HG03571 (cell line): ENCODE measurements around the gene RABAC1.

ENCODE experiments used
- ATAC-seq: cut with Tn5 transposase; IDR thresholded peaks from one replicate; pipeline ENCODE4 v1.9.1; 2021; ENCODE audit not compliant: unreplicated experiment

The RABAC1 gene

DNA sequence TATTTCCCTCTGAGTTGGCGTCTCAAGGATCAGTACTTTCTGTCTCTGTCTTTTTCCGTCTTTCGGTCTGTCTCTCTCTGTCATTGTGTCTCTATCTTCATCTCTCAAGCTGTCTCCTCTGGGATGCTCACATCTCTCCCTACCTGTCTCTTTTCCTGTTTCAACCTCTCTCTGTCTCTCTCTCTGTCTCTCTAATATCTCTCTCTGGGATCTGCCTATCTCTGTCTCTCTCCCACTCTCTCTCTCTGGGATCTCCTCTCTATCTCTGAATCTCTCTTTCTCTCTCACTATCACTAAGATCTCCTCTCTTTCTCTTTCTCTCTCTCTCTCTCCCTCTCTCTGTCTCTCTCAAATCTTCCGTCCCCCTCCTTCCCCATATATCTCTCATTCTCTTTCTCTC lies 30.9 kb upstream of the RABAC1 start:
- no peak for ATAC-seq

DNA sequence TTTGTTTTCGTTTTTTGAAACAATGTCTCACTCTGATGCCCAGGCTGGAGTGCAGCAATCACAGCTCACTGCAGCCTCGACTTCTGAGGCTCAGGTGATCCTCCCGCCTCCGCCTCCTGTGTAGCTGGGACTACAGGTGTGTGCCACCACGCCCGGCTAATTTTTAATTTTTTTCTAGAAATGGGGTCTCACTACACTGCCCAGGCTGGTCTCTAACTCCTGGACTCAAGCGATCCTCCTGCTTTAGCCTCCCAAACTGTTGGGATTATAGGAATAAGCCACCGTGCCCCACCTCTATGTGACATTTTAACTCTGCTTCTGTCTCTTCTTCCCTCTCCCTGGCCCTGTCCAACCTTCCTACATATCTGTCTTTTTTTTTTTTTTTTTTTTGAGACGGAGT lies 29.8 kb upstream of the RABAC1 start:
- ATAC-seq: no peak

DNA sequence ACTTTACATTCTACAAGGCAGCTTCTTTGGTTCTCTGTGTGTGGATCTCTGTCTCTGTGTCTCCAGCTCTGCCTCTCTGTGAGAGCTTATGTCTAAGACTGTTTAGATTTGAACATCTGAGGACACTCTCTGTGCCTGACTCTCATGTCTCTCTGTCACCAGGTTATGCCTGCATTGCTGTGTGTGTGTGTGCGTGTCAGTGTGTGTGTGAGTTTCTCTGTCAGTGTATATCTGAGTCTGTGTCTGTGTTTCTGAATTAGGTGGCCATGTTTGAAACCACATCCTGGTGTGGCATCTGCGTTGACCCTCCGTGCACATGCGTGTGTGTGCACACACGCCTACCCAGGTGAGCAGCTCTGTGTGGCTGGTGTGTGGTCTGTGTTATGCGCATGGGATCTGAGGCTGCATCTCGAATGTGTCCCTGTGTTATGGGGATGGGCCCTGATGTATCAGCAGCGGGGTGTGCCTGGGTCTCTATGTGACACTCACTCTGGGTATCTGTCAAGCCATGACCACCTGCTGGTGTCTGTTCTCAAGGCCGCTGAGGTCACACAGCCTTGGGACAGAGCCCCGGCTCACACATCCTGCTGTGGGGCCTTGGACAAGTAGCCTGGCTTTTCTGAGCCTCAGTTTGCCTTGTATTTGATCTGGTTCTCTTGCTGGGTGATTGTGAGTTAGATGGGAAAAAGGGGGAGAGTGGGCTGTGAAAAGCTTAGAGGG lies 28.2 kb upstream of the RABAC1 start:
- no peak for ATAC-seq

DNA sequence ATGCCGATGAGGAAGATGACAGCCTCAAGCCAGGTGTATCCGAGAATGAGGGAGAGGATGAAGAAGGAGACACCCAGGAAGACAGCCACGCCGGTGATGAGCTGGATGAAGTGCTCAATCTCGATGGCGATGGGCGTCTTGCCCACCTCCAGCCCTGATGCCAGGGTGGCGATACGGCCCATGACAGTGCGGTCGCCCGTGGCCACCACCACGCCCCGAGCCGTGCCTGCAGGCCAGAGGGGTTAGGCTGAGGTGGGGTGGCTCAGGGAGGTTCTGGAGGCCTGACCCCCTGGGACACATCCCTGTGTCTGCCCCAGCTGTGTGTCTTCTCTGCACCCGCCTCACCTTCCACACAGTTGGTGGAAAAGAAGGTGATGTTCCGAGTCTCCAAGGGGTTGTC lies 25.8 kb upstream of the RABAC1 start:
- no peak for ATAC-seq

DNA sequence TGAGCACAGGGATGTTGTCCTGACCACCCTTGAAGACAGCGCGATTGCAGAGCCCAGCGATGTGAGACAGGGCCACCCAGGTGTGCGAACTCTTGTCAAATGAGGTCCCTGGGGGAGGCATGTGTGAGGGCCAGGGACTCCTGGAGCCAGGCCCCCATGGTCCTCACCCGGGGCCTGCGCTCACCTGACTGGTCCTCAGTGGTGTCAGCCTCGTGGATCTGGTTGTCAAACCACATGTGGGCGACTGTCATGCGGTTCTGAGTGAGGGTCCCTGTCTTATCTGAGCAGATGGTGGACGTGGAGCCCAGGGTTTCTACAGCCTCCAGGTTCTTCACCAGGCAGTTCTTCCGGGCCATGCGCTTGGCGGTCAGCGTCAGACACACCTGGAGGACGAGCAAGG lies 22.6 kb upstream of the RABAC1 start:
- no peak for ATAC-seq

DNA sequence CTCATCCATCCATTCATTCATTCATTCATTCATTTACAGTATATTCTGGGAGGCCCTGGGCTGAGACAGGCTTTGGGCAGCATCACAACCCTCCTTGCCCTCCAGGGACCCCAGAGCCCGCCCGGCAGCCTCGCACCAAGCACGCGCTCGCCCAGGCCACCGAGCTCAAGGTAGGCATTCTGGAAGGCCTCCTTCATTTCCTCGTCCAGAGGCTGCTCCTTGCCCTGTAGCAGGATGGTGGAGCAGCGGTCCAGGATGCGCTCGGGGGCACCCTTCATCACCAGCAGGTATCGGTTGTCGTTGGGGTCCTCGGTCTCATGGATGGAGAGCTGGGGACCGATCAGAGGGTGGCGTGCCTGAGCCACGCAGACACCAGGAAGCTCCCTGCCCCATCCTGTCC lies 19.3 kb upstream of the RABAC1 start:
- ATAC-seq: no peak

DNA sequence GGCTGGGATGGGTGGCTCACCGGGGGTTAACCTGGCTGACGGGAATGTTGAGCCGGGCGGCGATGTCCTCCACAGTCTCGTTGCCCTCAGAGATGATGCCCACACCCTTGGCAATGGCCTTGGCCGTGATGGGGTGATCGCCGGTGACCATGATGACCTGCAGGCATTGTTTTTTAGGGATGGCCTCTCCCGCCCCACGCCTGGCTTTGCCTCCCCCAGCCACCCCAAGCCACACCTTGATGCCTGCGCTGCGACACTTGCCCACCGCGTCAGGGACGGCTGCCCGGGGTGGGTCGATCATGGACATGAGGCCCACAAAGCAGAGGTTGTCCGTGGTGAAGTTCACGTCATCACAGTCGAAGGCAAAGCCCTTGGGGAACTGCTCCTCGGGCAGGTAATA lies 18.8 kb upstream of the RABAC1 start:
- ATAC-seq: no peak

DNA sequence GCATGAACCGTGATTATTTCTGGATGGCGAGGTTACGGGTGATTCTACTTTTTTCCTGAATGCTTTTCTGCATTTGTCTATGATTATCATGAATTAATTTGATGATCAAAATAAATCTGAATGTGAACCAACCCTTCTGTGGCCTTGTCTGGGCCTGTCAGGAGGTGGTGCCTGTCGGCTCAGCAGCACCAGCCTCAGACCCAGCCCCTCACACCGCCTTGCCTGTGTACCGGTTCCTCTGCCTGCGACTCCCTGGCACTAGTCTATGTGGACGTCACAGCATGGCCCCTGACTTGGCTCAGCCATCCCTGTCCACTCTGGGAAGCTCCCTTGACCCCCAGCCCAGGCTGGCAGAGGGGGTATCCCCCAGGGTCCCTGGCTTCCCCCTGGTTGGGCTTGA lies 15.5 kb upstream of the RABAC1 start:
- ATAC-seq: no peak

DNA sequence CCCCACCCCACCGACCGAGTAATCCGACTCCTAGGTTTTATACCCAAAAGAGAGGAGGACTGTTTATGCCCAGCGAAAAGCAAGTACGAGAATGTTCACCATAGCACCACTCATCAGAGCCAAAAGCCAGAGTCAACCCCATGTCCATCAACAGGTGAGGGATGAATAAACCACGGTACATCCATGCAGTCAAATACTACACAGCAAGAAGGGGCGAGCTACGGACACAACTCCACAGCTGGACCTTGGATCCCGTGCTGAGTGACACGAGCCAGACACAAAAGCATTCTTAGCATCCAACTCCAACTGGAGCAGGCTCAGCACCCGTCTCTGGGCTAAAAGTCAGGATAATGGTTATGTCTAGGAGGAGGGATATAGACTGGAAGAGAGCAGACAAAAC lies 12.2 kb upstream of the RABAC1 start:
- no peak for ATAC-seq

DNA sequence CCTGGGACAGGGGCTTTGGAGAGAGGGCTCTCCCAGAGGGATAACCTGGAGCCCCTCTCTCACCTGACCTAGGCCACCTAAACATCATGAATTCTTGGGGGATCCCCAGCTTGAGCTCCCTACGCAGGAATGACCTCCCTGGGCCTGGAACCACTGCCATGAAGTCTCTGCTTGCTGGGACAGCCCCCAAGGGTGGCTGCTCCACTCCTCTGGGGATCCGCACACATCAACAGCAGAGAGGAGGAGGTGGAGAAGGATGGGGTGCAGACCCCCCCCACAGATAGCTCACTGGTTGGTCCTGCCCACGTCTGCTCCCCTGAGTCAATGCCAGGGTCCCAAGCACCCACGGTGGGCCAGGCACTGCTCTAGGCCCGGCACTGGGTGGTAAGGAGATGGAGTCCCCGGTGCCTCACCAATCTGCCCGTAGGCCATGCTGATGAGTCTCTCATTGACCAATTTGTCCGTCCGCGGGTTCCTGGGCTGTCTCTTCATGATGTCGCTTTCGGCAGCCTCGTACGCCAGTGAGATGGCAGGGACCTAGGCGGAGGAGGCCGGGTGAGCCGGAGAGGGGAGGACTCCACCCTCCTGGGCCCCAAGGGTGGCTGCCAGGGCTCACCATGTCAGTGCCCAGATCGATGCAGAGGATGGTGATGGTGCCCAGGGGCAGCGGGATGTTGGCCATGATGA lies 10.8 kb upstream of the RABAC1 start:
- ATAC-seq: no peak

DNA sequence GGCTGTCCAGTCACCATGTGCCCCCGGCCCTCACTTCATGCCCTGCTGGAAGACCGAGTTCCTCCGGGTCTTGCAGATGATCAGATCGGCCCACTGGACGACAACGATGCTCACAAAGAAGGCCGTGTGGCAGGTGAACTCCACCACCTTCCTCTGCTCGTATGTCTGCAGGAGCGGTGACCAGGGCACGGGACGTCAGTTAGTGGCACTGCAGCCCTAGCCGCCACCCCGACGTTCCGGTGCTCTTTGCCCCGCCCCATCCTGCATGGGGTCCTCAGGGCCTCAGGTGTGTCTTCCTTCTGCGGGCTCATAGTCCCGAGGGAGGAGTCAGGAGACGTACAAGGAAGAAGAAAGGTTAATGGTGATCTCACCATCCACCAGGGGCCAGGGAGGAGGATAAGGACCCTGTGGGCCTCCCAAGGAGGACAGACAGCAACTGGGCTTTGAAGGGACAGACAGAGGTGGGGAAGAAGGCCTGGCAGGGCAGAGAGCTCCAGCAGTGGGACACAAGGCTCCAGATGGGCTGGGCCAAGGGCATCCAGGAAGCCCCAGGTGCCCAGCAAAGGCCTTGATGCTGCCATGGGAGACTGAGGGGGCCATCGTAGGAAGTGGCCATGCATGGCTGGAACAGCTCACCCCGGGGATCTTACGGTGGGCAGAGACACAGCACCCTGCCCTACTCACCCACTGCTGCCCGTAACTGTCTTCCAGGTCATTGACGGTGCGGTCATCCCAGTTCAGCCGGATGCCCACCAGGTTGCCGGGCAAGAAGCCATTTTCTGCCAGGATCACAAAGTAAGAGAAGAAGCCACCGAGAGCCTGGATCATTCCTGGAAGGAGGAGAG lies 9.9 kb upstream of the RABAC1 start:
- ATAC-seq: no peak

DNA sequence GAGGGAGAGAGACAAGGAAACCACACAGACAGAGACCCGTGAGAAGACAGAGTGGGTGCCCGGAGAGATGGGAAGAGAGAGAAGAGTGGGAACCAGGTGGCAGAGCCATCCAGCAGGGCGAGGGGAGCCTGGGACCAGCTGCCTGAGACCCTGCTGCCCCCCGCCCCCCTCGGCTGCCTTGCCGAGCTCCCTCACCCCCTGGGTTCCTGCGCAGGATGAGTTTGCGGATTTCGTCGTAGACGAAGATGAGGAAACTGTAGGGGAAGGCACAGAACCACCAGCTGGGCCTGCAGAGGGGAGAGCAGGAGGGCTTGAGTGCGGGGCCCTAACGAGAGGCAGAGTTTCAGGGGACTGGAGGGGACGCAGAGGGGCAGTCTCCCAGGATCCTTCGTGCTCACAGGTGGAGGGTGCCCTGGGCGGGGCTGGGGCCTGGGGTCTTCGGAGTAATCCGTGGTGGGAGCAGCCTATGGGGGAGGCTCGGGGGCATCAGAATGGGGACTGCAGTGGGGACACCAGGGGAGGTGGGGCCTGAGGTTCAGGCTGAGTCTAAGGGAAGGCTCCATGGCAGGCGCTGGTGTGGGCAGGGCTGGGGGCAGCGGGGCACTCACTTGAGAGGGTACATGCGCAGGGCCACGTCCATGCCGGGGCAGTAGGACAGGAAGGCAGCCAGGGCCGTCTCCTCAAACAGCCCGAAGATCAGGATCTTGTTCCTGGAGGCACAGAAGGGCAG lies 8.1 kb upstream of the RABAC1 start:
- no peak for ATAC-seq

DNA sequence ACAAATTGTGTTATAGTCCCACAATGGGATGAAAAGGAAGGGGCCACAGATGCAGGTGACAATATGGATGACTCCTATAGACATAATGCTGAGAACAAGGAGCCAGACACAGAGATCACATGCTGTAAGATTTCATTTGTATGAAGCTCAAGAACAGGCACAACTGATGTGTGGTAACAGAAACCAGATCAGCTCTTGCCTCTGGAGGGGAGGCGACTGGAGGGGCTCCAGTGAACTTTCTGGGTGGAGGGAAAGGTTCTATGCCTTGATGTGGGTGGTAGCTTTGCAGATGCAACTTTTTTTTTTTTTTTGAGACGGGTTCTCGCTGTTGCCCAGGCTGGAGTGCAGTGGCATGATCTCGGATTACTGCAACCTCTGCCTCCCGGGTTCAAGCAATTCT lies 6.0 kb upstream of the RABAC1 start:
- ATAC-seq: no peak

DNA sequence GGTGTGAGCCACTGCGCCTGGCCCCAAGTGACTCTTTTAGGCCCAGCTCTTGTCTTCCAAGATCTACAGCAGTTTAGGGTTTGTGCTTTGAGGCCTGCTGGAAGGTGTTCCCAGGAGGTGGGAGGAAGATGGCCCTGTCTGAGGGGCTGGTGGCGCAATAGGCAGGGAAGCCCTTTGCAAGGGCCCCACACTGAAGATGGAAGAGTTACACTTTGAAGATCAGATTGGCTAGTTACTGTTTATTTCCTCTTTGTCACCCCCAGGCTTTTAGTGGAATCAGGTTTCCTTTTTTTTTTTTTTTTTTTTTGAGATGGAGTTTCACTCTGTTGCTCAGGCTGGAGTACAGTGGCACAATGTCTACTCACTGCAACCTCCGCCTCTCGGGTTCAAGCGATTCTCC lies 1.9 kb upstream of the RABAC1 start:
- ATAC-seq: no peak

DNA sequence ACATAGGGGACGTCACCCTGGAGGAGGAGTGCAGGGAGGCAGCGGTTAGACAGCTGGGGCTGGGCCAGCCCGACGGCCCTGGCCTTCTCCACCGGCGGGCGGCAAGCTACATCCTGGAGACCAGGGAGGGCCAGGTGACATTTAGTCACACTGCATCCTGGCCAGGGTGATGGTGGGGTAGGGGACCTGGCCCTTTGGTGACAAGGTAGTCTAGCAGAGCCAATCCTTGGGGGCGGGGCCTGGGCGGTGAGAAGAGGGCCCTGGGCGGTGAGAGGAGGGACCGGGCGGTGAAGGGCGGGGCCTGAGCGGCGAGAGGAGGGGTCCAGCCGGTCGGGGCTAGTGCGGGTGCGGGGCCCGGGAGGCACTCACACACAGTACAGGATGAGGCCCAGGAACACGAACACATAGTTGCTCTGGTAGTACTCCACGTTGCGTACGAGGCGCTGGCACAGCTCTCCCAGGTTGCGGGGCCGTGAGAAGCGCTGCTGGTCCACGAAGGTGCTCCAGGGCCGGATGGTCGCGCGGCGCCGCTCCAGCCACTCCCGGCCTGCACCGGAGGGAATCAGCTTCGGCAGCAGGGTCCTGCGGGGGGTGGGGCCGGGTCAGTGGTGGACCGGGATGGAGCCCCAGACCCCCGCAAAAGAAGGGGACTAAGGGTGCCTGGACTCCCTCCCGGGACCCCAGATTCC lies 610 bp downstream of the RABAC1 start:
- ATAC-seq: no peak

DNA sequence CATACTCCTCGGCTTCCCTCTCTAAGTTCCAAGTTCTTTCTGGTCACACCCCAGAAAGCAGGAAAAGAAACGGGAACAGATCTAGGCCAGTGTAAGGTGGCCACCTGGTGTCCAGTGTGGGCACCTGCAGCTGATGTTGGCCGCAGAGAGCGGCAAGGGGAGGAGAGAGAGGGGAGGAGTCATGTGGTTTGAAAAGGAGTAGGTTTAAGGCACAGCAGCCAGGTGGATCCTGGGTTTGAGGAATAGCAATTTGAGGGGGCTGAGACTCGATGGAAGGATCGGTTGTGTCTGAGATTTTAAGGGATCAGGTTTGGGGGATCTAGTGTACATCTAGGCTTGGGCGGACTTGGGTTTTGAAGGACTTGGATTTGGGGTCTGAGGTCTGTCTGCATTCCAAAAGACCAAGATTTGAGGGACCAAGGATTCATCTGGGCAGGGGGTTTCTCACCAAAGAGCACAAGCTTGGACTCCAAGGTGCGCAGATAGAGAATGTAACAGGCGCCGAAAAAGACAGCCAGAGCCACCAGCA lies 1.2 kb downstream of the RABAC1 start:
- ATAC-seq: no peak

DNA sequence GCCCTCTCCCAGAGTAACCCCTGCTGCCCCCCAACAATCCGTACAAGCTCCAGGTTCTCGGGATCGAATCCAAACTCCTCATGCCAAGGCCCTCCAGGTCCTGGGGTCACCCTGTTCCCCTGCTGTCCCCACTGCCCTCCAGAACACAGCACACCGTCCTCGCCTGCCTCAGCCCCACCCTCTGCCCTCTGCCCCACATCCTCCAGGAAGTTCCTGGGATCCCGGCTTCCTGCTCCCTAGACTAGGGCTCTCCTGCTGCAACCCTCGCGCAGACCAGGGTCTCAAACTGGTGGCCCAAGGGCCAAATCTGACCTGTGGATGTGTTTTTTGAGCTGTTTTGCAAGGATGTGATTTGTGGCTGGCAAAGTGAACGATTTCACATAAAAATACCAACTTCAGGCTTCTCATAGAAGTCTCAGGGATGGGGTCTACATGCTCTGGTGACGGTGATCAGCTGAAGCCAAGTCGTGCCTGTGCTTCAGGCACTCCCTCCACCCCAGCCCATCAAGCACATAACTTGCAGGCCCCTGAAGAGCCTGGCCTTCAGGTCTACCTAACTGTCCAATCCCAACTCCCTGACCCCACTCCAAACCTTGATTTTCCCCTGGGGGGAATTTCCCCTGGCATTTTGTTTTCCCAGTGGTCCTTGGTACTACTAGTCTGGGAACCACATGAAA lies 1.8 kb downstream of the RABAC1 start:
- ATAC-seq: no peak

DNA sequence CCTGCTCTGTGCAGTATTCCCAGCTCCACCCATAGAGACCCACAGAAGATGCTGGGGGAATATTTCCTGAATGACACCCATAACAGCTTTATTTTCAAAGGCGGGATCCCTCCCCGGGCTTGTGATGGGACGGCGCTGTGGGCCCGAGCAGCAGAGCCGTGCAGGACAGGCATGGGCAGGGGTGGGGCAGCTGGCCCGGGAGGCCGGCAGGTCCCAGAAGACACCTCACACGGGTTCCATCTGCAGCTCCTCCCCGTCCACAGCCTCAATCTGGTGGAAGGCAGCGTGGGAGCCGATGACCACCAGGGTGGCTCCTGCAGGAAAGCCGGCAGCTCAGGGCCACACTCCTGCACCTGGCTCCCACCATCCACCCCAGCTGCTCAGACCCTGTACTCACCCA lies 2.5 kb downstream of the RABAC1 start:
- no peak for ATAC-seq

DNA sequence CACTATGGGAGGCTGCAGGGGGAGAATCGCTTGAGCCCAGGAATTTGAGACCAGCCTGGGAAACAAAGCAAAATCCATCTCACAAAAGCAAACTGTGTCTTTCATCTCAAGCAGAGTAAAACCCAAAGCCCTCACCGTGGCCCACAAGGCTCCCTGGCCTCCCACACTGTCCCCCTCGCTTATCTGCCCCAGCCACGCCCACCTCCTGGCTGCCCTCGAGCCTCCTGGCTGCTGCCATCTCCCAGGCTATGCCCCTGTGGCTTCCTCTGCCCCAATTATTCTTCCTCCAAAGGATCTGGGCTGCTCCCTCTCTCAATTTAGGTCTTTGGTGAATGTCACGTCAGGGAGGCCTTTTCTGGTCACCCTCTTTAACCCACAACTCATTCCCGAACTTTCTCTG lies 3.6 kb downstream of the RABAC1 start:
- no peak for ATAC-seq

DNA sequence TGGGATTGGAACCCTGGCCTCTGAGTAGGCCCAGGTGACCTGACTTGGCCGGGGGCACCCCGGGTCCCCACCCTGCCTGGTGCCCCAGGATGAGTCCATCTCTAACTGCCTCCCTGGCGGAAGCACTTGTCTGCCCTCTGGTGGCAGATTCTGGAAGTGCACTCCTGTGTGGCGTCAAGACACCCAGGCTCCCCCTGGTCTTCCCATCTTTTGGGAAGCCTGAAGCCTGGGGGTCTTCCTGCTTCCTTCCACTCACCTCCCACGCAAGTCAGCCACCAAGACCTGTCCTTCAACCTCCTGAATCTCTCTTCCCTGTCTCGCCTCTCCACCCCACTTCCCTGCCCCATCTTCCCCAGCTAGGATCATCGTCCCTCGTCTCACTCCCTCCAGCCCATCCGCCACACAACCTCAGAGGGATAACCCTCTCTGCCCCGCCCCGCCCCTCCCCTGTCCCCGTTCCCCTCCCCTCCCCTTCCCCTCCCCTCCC lies 7.4 kb downstream of the RABAC1 start:
- no peak for ATAC-seq
